ENCODE measurements around the gene FNBP1. TPM values are rescaled to one million over a fixed set of nuclear protein-coding genes. Genes with fewer than 3 reads are reported as not detected.

Gene FNBP1
- total and polyA plus RNA-seq, 2 donors (not counting 1 experiment from before 2014, with no cell fraction given), result 42.9 to 318 TPM

DNA sequence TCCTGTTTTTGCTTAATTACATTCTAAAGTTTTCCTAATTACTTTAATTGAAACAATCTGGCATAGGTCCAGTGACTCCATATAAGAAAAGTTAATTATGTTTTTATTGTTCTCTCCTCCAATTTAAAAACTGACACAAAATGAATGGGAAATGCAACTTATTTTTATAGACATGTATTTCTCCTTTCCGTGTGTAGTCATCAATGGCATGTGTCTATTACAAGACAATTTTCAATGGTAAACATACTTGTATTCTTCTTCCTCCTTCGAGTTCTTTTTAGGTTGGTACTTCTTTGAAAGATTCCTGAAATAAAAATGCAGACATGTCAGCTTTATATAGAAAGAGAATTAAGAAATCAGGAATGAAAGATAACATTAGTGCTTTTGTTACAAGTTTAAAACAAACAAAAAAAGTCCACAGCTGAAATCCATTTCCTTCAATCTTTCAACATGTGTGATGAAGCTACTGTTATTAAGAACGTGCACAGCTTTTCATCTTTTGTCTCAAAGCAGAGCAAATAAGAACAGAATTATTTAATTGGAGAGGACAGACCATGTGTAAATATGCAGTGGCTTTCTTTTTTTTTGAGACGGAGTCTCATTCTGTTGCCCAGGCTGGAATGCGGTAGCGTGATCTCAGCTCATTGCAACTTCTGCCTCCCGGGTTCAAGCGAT lies 63.8 kb downstream of the FNBP1 start:
- Histone ChIP-seq H3K4me3 (ENCODE audit: control extremely low read depth in 1 of 5, extremely low read depth in 1 of 5, insufficient read depth in 1 of 5, low read depth in 2 of 5, low read length in 4 of 5) (no peak overlapping the region), H3K9me3 (ENCODE audit: control extremely low read depth in 1 of 3, control insufficient read depth in 2 of 3, insufficient read depth in 1 of 3, low read length in 2 of 3) (peaks cover 0 to under 1% (median 0%) of the 10 kb centered on the region in 3 donors), H3K4me2 (replicated peaks; ENCODE audit: low read depth, low read length, poor library complexity, severe bottlenecking) (no peak overlapping the region), H4K20me1 (ENCODE audit: control insufficient read depth, insufficient read depth, low read length, poor library complexity, severe bottlenecking) (peaks cover 16% of the 10 kb centered on the region), H3K27me3 (replicated peaks in 1 of 4; ENCODE audit: control extremely low read depth in 1 of 4, control insufficient read depth in 3 of 4, insufficient read depth in 4 of 4, low read length in 3 of 4) (no peaks in the 10 kb centered on the region), H3K36me3 (replicated peaks in 1 of 2; ENCODE audit: control extremely low read depth in 1 of 2, control insufficient read depth in 1 of 2, extremely low read depth in 1 of 2, insufficient read depth in 2 of 2, low read length in 1 of 2) (peaks cover 2 to 53% of the 10 kb centered on the region in 2 experiments), H3K4me1 (ENCODE audit: control insufficient read depth in 2 of 2, insufficient read depth in 2 of 2, low read length in 2 of 2) (peaks cover 9 to 20% of the 10 kb centered on the region in 2 donors), H2AFZ (ENCODE audit: insufficient read depth, low read depth, low read length, poor library complexity, severe bottlenecking) (no peak overlapping the region), H3K27ac (ENCODE audit: low read length in 2 of 2) (peak overlapping the region in 1 of 2 donors; percentile 52), H3K79me2 (ENCODE audit: control insufficient read depth, insufficient read depth, low read length) (peaks cover 98% of the 10 kb centered on the region), H3K9ac (ENCODE audit: low read length) (no peak overlapping the region)
- DNase-seq (no peak), ATAC-seq (ENCODE audit: low read depth) (no peak)
- ChIA-PET CTCF (interaction anchor here (0.8 to 1.3 kb wide), 3 partner anchors 50 to 74 kb away, joined by 3 to 4 read pairs (median 3); no protein-coding TSS in a partner anchor), POLR2A (interaction anchor here (0.7 kb wide), 1 partner anchor 39 kb away, joined by 6 read pairs; no protein-coding TSS in a partner anchor)
- Mint-ChIP-seq H3K9me3 (ENCODE audit: insufficient read depth) (no peaks in the 10 kb centered on the region), H3K27ac (peak overlapping the region; percentile 21), H3K4me3 (no peak overlapping the region), H3K4me1 (peaks cover 38% of the 10 kb centered on the region), H3K27me3 (no peaks in the 10 kb centered on the region)
- intact Hi-C loops (cut with micrococcal nuclease), result no loop called here
- no CpG with 5 or more reads among the region's 8 CpGs for WGBS (ENCODE audit: insufficient coverage)
- TF ChIP-seq EZH2 (IDR thresholded peaks at IDR 0.05; ENCODE audit: borderline replicate concordance, insufficient read depth, low read depth, low read length, poor library complexity, severe bottlenecking), result no peak
- TF ChIP-seq, protein P1, sequence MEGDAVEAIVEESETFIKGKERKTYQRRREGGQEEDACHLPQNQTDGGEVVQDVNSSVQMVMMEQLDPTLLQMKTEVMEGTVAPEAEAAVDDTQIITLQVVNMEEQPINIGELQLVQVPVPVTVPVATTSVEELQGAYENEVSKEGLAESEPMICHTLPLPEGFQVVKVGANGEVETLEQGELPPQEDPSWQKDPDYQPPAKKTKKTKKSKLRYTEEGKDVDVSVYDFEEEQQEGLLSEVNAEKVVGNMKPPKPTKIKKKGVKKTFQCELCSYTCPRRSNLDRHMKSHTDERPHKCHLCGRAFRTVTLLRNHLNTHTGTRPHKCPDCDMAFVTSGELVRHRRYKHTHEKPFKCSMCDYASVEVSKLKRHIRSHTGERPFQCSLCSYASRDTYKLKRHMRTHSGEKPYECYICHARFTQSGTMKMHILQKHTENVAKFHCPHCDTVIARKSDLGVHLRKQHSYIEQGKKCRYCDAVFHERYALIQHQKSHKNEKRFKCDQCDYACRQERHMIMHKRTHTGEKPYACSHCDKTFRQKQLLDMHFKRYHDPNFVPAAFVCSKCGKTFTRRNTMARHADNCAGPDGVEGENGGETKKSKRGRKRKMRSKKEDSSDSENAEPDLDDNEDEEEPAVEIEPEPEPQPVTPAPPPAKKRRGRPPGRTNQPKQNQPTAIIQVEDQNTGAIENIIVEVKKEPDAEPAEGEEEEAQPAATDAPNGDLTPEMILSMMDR (IDR thresholded peaks at IDR 0.05), result no peak

DNA sequence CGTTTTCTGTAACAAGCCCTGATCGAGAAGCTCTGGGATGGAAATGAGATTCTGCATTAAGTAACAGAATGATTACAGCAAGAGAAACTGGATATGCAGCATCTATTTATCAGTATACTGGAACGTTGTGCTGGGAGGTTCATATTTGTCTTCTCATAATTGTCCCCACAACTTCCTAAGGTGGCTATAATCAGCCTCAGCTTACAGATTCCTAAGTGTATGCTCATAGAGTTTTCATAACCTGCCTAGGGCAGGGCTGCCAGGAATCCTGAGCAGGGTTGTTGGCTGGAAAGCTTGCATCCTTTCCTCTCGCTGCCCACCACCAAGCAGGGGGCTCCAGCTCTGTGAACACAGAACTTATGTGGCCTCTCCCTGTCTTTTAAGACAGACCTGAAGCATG lies 70.2 kb downstream of the FNBP1 start:
- WGBS (ENCODE audit: insufficient coverage), result 100% methylated on average over 1 of the region's 4 CpGs
- intact Hi-C loops (cut with micrococcal nuclease), result no loop called here
- Histone ChIP-seq H3K27ac (ENCODE audit: low read length in 2 of 2) (peak overlapping the region in 1 of 2 donors; percentile 23), H3K9me3 (ENCODE audit: control extremely low read depth in 1 of 3, control insufficient read depth in 2 of 3, insufficient read depth in 1 of 3, low read length in 2 of 3) (no peaks in the 10 kb centered on the region), H3K9ac (ENCODE audit: low read length) (no peak overlapping the region), H3K27me3 (replicated peaks in 1 of 4; ENCODE audit: control extremely low read depth in 1 of 4, control insufficient read depth in 3 of 4, insufficient read depth in 4 of 4, low read length in 3 of 4) (no peaks in the 10 kb centered on the region), H4K20me1 (ENCODE audit: control insufficient read depth, insufficient read depth, low read length, poor library complexity, severe bottlenecking) (peaks cover 22% of the 10 kb centered on the region), H3K79me2 (ENCODE audit: control insufficient read depth, insufficient read depth, low read length) (peaks cover 99% of the 10 kb centered on the region), H3K36me3 (replicated peaks in 1 of 2; ENCODE audit: control extremely low read depth in 1 of 2, control insufficient read depth in 1 of 2, extremely low read depth in 1 of 2, insufficient read depth in 2 of 2, low read length in 1 of 2) (peaks cover 0 to 61% of the 10 kb centered on the region in 2 experiments), H2AFZ (ENCODE audit: insufficient read depth, low read depth, low read length, poor library complexity, severe bottlenecking) (no peak overlapping the region), H3K4me3 (ENCODE audit: control extremely low read depth in 1 of 5, extremely low read depth in 1 of 5, insufficient read depth in 1 of 5, low read depth in 2 of 5, low read length in 4 of 5) (no peak overlapping the region), H3K4me2 (replicated peaks; ENCODE audit: low read depth, low read length, poor library complexity, severe bottlenecking) (no peak overlapping the region), H3K4me1 (ENCODE audit: control insufficient read depth in 2 of 2, insufficient read depth in 2 of 2, low read length in 2 of 2) (no peaks in the 10 kb centered on the region)
- ChIA-PET POLR2A (interaction anchor here (0.7 to 1.6 kb wide), 3 partner anchors 16 to 314 kb away, joined by 3 to 5 read pairs (median 4); no protein-coding TSS in a partner anchor), CTCF (interaction anchor here (0.6 to 2.5 kb wide), 4 partner anchors 8 to 112 kb away, joined by 3 to 7 read pairs (median 4); no protein-coding TSS in a partner anchor)
- no peak for ATAC-seq (ENCODE audit: low read depth)
- peaks cover 16% of the 10 kb centered on the region for H3K4me1 Mint-ChIP-seq
- no peaks in the 10 kb centered on the region for H3K9me3 Mint-ChIP-seq (ENCODE audit: insufficient read depth)
- H3K27me3 Mint-ChIP-seq, result no peaks in the 10 kb centered on the region
- no peak for DNase-seq
- peak overlapping the region; percentile 41 for H3K27ac Mint-ChIP-seq
- H3K4me3 Mint-ChIP-seq, result no peak overlapping the region
- TF ChIP-seq EZH2 (IDR thresholded peaks at IDR 0.05; ENCODE audit: borderline replicate concordance, insufficient read depth, low read depth, low read length, poor library complexity, severe bottlenecking), result no peak
- TF ChIP-seq, protein P1 (IDR thresholded peaks at IDR 0.05), result no peak

Measured in B cell (primary cell).